Stimulated activated CD4-positive, alpha-beta T cell treated with anti-CD3 and anti-CD28 coated beads, Interleukin-4, amount 100 ng/mL, for 24 hours (primary cell): ENCODE data around the gene IPO8.
"Not testable (repeated sequence)": the region's sequence is repeated elsewhere in the genome, so short reads cannot be mapped to it uniquely, and the experiment has no call there.

Experiments used
- DNase-seq: peaks from one replicate; pipeline ENCODE4 v3.0.0-alpha.2; 2020

IPO8 gene

DNA sequence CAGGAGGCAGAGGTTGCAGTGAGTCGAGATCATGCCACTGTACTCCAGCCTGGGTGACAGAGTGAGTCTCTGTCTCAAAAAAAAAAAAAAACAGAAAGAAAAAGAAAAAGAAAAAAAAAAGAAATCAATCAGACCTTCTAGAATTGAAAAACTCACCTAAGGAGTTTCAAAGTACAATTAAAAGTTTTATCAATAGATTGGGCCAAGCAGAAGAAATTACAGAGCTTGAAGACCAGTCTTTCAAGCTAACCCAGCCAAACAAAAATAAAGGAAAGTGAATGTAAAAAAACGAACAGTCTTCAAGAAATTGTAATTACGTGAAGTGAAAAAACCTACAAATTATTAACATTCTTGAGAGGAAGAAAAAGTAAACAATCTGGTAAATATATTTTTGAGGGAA, 93.0 kb downstream of the IPO8 start:
- no peak for DNase-seq

DNA sequence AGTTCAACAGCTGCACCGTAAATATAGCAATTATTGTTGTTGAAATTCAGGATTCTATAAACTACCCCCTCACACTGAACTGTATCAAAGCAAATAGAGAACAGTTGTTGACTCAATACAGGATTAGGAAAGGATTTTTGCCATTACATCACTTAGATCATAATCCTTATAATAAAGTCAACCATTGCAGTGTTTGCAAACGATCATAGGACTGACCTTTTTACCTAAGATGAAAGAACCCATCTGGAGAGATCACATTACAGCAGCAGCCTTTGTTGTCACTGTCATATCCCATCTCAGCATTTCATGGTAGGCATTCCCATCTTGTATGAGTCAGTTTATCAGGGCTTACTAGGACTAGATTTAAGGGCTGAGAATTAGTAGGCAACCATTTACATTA, 96.1 kb downstream of the IPO8 start:
- DNase-seq = no peak

DNA sequence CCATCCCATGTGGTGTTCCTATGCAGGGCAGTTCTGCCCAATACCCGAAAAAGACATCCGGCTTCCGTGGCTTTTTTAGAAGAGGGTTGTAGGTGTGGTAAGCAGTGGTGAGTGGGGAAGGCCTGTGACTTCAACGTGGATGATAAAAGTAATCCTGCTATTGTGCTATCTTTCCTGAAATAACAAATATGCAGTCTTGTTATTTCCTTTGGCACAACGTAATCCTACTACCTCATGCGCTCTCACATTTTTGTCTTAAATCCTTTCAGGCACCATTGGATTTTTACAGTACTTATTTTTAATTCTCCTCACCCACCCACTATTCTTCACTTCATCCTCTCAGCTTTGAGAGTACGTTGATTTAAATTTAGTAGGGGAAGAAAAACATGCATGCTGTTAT, 96.8 kb downstream of the IPO8 start:
- DNase-seq = no peak

DNA sequence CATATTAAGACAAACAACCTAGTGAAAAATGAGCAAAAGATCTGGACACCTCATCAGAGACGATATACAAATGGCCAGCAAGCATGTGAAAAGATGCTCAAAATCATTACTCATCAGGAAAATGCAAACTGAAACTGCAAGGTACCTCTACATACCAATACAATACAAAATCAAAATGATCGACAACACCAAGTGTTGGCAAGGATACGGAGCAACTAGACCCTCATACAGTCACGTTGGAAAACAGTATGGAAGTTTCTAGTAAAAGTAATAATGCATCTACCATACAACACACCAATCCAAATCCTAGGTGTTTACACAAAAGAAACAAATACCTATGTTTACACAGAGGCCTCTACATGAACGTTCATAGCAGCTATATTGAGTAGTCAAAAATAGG, 99.9 kb downstream of the IPO8 start:
- no peak for DNase-seq

DNA sequence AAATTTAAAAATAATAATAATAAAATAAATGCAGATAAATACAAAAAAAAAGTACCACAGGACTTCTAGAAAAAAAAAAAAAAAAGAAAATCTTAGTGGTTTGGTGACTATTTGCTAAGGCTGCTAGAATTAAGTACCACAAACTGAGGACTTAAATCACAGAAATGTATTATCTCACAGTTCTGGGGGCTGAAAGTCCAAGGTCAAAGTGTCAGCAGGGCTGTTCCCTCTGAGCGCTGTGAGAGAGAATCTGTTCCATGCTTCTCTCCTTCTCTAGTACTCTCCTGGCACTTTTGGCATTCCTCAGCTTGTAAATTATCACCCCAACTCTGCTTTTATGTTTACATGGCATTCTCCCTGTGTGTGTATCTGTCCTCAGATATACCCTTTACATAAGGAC, 101.2 kb downstream of the IPO8 start:
- DNase-seq = no peak

DNA sequence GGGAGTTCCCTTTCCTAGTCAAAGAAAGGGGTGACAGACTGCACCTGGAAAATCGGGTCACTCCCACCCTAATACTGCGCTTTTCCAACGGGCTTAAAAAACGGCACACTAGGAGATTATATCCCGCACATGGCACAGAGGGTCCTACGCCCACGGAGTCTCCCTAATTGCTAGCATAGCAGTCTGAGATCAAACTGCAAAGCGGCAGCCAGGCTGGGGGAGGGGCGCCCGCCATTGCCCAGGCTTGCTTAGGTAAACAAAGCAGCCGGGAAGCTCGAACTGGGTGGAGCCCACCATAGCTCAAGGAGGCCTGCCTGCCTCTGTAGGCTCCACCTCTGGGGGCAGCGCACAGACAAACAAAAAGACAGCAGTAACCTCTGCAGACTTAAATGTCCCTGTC, 107.1 kb downstream of the IPO8 start:
- not testable (repeated sequence) for DNase-seq

DNA sequence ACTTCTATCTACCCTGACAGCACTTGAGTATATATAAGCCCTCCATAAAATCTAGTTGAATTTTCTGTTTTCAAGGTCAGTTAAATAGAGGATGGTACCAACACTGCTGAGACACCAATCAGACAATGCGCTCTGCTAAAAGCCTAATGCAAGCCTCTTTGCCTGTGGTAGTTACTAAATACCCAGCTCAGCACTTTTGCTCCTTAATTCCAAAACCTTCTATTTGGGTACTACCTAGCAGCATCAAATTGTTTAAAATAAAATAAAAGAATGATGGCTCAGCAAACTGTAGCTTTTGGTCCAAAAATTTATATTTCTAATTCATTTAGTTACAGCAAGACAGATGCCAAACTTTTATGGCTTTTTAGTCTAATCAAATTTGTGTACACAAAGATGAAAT, 107.9 kb downstream of the IPO8 start:
- no peak for DNase-seq

DNA sequence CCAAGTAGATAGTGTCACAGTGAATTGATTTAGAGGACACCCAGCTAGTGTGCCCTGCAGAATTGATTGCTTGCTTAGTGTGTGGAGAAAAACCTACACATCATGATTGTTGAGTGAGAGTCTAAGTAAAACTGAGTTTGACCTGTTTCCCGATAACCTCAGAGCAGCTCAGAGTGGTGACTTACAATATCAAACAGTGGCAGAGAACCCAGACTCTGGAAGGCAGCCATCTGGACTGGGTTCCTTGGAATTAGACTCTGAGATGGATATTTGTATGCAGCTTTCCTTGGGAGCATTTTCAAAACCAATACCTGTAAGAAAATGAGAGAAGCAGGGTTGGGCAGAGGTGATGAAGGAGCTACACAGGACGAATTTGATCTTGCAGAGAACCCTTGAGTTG, 109.8 kb downstream of the IPO8 start:
- DNase-seq = no peak

DNA sequence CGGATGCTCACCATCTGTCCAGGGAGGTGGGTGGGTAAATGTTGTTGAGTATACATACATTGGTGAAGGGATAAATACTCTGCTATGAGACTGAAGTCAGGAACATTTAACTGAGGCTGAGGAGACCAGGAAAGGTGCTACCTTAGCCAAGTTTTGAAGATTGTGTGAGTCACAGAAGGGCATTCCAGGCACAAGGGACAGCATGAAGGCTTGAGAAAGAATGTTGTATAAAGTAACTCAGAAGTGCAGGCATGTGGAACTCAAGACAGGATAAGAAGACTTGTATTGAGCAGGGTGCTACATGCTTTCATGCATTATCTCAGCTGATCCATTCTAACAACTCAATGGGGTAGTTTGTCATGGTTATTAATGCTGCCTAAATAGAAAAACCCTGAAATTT, 112.7 kb downstream of the IPO8 start:
- DNase-seq = no peak

DNA sequence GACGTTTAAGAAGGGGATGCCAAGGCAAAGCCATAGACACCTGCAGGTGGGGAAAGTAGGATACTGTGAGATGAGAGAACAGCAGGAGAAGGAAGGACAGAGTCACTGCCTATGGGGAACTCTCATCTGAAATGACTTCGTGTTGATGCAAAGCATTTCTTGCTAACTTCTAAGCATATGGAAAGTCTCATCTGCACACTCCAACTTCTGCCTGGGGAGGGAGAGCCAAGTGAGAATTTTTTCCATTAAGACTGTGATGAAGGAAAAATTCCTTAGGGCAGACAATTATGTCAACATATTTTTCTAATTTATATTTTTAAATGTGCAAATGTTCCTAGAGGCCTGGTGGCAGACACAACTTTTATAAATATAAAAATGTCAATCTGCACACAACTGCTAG, 115.3 kb downstream of the IPO8 start:
- DNase-seq = no peak
